Amniotic epithelial cell (primary cell): ENCODE measurements around the gene GULP1.

Source experiments
- DNase-seq: peaks from one replicate; pipeline ENCODE4 v3.0.0-alpha.2; 2010; ENCODE audit warnings: low read depth

The GULP1 gene

GRCh38 chr2:188322569-188323551 lies 31.2 kb downstream of the GULP1 start:
- peak; percentile 76 for DNase-seq

- no peak for DNase-seq
Observed at GRCh38 chr2:188324067-188324466, 32.4 kb downstream of the GULP1 start.

GRCh38 chr2:188326290-188326668 lies 34.6 kb downstream of the GULP1 start:
- DNase-seq = no peak

- peak; percentile 71 for DNase-seq
Observed at GRCh38 chr2:188326669-188327301, 35.1 kb downstream of the GULP1 start.

GRCh38 chr2:188327518-188328213 lies 36.0 kb downstream of the GULP1 start:
- DNase-seq = no peak

GRCh38 chr2:188328419-188328818 lies 36.7 kb downstream of the GULP1 start:
- DNase-seq = no peak

GRCh38 chr2:188330316-188331053 lies 38.8 kb downstream of the GULP1 start:
- peak; percentile 35 for DNase-seq

- DNase-seq = no peak
Observed at GRCh38 chr2:188332619-188333018, 40.9 kb downstream of the GULP1 start.

- no peak for DNase-seq
Observed at GRCh38 chr2:188333751-188334524, 42.3 kb downstream of the GULP1 start.

GRCh38 chr2:188338463-188338862 lies 46.8 kb downstream of the GULP1 start:
- DNase-seq = no peak

- no peak for DNase-seq
Observed at GRCh38 chr2:188340257-188340656, 48.6 kb downstream of the GULP1 start.

GRCh38 chr2:188345020-188345419 lies 53.3 kb downstream of the GULP1 start:
- DNase-seq = peak; percentile 30

- DNase-seq = peak; percentile 35
Observed at GRCh38 chr2:188345426-188345825, 53.8 kb downstream of the GULP1 start.

- DNase-seq = no peak
Observed at GRCh38 chr2:188345831-188346458, 54.3 kb downstream of the GULP1 start.

GRCh38 chr2:188349019-188349418 lies 57.3 kb downstream of the GULP1 start:
- no peak for DNase-seq

- DNase-seq = no peak
Observed at GRCh38 chr2:188353282-188353681, 61.6 kb downstream of the GULP1 start.

GRCh38 chr2:188360485-188361263 lies 69.0 kb downstream of the GULP1 start:
- no peak for DNase-seq

- DNase-seq = peak; percentile 12
Observed at GRCh38 chr2:188364033-188364630, 72.5 kb downstream of the GULP1 start.

GRCh38 chr2:188365058-188365641 lies 73.5 kb downstream of the GULP1 start:
- DNase-seq = no peak
